ENCODE data around the gene ZNF773.

- TF ChIP-seq POLR2AphosphoS5 (IDR thresholded peaks at IDR 0.05; ENCODE audit: insufficient read depth, low read depth, low read length) (no peak), POLR2A (IDR thresholded peaks at IDR 0.05; ENCODE audit: low read depth, low read length) (no peak), CTCF (IDR thresholded peaks at IDR 0.05; ENCODE audit: extremely low read depth in 1 of 2, insufficient read depth in 1 of 2, low read depth in 1 of 2, low read length in 2 of 2) (no peak), MYC (IDR thresholded peaks at IDR 0.05; ENCODE audit: low read depth, low read length) (no peak)
Measured at GRCh38 chr19:57466489-57466888, 33.2 kb upstream of the ZNF773 start.

All from endothelial cell of umbilical vein (primary cell).